Iris pigment epithelial cell (primary cell): Measurements from ENCODE around the gene ZNF880.
"Not testable (repeated sequence)": the region's sequence is repeated elsewhere in the genome, so short reads cannot be mapped to it uniquely, and the experiment has no call there.

Source experiments
- DNase-seq: peaks from one replicate; pipeline ENCODE4 v3.0.0-alpha.2; 2011; ENCODE audit warnings: low read depth

ZNF880 gene

GRCh38 chr19:52369559-52370340, at the start of gene ZNF880:
Gene ZNF880, plus strand, starts transcription at chr19:52369923. Its CDS starts 43 bp downstream, at chr19:52369966.
- peak; percentile 92 for DNase-seq

- no peak for DNase-seq
These were observed 47.3 kb upstream of the ZNF880 start for GRCh38 chr19:52322429-52322828.

DNA sequence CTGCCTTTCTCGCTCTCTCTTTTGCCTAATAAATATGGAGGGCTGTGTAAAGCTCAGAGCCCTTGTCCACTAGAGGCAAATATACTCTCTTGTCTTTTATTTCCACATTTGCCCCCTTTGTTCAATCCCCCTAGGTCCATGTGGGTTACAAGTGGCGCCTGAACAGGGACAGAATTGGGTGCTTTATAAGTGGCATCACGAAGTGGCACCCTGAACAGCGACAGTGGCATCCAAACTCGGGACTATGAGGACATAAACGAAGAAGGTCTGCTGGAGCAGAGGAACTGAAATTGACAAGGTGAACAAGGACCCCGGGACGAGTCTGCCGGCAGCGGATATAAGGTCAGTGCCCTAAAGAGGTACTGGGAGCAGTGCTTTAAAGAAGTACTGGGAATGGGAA, 38.0 kb upstream of the ZNF880 start:
- DNase-seq: peak; percentile 13

GRCh38 chr19:52335768-52336116, 34.0 kb upstream of the ZNF880 start:
- DNase-seq: no peak

DNA sequence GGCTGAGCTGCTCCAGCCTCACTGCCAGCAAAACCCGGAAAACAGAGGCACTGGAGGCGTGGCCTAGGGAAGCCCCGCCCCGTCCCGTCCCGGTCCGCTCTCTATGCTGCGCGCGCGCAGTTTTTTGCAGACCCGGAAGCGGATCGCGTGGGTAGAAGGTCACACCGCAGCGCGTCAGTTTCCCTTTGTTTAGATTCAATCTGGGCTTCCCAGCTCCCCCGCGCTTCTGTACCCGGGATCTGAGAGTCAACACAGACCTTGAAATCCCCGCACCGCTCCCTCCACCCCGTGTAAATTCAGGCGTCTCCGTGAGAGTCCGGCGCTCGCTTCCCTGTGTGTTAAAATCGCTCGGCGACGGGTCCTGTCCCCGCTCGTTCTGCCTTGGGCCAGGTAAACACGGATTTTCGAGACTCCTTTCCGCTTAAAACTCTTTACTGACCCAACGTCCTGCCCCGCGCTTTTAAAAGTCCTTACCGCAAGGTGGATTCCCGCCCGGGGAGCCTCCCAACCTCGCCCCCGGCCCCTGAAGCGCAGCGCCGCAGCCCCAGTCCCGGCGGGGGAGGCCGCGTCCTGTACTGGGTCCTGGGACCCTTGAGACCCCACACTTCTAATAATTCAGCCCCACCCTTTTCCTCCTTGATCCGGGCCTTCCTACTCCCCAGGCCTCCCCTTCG, 33.5 kb upstream of the ZNF880 start, which contains the start of gene ZNF610:
Gene ZNF610, plus strand, starts transcription at position 127 of the 674 bp plus-strand sequence. CDS start 12,930 bp downstream, outside the sequence.
- DNase-seq: peak; percentile 88

DNA sequence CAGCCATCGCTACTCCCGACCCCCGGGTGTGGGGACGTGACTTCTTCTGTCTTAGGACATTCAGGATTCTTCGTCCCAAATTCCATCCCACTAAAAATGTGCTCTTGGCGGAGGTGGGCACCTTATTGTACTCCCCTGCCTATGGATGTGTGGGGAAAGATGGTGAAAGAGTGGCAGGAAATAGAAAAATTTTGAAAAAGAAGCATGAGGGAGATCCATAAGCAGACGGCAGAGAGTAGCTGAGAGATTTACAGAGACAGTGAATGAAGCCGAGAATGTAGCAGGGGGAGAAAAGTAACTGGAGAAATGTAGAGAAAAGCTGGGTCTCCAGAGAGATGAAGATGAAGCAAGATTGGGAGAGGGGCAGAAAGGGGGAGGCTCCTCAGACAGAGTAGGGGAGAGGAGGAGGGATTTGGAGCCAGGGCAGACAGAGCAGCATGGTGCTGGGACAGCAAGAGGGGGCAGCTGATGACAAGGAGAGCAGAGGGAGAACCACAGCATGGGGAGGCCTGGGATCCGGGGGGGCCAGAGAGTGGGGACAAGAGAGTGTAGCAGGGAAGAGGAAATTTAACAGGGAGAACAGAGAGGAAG, 32.8 kb upstream of the ZNF880 start:
- peak; percentile 15 for DNase-seq

GRCh38 chr19:52339022-52339421, 30.7 kb upstream of the ZNF880 start:
- not testable (repeated sequence) for DNase-seq

GRCh38 chr19:52343548-52343947, 26.2 kb upstream of the ZNF880 start:
- DNase-seq: peak; percentile 44

DNA sequence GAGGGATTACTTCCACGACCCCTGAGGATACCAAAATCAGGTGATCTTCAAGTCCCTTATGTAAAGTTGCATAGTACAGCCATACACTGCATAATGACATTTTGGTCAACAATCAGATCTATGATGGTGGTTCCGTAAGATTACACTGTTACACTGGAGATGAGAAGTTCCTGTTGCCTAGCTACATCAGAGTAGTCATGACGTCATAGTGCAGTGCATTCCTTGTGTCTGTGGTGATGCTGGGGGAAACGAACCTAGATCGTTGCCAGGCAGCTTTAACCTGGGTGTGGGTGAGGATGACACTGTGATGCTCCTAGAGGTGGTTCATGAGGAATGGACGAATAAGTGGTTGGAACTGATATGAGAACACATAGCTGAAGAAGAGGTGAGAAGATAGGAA, 24.6 kb upstream of the ZNF880 start:
- peak; percentile 8 for DNase-seq

DNA sequence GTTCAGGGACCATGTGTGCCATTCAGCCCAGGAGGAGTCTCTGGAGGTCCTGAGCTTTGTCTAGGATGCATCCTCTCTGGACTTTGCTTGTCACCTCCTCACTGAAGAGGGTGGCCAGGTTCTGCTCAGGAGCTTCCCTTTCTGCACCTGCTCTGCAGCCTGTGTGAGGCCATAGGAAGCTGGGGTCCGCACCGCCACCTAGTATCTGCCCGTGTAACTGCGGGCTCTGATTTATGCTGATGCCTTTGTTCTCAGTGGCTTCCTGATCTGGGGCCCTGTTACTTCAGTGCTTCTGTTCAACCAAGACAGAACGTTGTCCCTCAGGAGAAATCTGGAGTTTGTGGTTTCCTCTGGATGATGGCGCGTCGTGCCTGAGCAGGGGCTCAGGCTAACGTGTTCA, 18.2 kb upstream of the ZNF880 start:
- no peak for DNase-seq

DNA sequence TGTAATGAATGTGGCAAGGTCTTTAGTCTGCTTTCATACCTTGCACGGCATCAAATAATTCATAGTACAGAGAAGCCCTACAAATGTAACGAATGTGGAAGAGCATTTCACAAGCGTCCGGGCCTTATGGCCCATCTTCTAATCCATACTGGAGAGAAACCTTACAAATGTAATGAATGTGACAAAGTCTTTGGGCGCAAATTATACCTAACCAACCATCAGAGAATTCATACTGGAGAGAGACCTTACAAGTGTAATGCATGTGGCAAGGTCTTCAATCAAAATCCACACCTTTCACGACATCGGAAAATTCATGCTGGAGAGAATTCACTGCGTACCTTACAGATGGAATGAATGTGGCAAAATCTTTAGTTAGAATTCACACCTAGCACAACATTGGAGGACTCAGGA, 3.3 kb upstream of the ZNF880 start:
- DNase-seq: no peak

GRCh38 chr19:52370341-52370710, 603 bp downstream of the ZNF880 start:
- DNase-seq: no peak

GRCh38 chr19:52391135-52391534, 21.4 kb downstream of the ZNF880 start:
- DNase-seq: no peak

DNA sequence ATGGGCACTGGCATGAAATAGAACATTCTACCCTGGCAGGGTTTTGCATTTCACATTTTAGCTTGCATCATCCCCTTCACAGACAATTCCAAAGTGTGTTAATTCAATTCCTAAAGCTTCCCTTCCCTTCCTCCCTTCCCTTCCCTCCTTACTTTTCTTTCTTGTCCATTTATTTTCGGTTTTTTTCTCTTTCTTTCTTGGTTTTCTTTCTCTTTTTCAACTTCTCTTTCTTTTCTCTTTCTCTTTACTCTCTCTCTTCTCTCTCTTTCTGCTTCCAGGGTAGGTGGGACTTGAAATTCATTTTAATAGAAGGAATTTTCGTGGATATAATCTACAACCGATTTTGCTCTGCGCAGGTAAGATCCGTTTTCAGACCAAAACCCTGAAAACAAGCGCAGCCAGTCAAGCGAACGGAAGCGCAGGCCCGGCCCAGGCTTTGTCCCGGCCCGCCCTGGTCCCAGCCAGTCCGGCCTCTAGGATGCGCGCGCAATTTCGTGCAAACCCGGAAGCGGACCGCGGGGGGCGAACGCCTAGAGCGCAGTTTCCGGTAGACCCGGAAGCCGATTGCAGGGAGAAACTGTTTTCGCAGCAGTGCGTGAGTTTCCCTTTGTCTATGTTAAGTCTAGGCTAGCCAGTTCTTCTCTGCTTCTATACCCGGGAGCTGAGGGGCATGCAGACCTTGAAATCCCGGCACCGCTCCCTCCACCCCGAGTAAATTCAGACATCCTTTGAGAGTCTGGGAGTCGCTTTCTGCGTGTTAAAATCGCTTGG, 27.8 kb downstream of the ZNF880 start, which contains the start of gene ZNF528:
Gene ZNF528, plus strand, starts transcription at position 540 of the 771 bp plus-strand sequence. CDS start 4,165 bp downstream, outside the sequence.
- peak; percentile 93 for DNase-seq

DNA sequence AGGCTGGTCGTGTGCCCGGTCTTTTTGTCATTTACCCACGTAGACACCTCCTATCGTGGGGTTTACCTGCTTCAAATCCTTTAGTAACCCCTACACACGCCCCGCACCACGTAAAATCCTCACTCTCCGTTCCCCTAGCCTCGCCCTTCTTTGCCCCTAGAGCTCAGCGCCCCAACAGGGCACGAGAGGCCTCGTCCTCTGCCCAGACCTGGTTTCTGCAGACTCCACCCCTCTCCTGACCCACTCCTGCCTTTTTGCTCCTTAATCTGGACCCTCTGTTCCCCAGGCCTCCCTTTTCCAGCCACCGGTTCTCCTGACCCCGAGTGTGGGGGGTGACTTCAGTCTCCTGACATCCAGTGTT, 28.3 kb downstream of the ZNF880 start:
- DNase-seq: peak; percentile 14

- DNase-seq: no peak
These were observed 40.6 kb downstream of the ZNF880 start for GRCh38 chr19:52410276-52410675.

- DNase-seq: no peak
These were observed 46.0 kb downstream of the ZNF880 start for GRCh38 chr19:52415711-52416110.

DNA sequence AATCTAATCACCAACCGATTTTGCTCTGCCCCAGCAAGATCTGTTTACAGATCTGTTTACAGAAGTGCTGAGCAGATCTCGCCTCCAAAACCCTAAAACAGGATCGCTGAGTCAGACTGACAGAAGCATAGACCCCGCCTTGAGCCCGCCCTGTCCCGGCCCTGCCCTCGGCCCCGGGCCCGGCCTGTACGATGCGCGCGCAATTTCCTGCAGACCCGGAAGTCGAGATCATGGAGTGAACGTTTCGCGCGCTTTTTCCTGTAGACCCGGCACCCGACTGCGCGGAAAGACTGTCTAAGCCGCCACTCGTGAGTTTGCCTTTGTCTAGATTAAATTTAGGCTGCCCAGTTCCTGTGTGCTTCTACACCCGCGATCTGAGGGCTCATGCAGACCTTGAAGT, 59.2 kb downstream of the ZNF880 start, which contains the start of gene ZNF534:
Gene ZNF534, plus strand, starts transcription at position 212 of the 400 bp plus-strand sequence. CDS start 2,327 bp downstream, outside the sequence.
- DNase-seq: no peak
